Progenitor cell of endocrine pancreas (in vitro differentiated cells): ENCODE measurements around the gene WFDC5. TPM values are rescaled to one million over a fixed set of nuclear protein-coding genes. Genes with fewer than 3 reads are reported as not detected.
"Not testable (repeated sequence)": the region's sequence is repeated elsewhere in the genome, so short reads cannot be mapped to it uniquely, and the experiment has no call there.

ENCODE experiments used
- DNase-seq: peaks from one replicate; pipeline ENCODE4 v3.0.0; 2021; ENCODE audit warnings: low spot score; ENCODE audit not compliant: unreplicated experiment
- H3K27ac Mint-ChIP-seq: 2 replicates; pipeline ENCODE4 v1.8.0; 2021; ENCODE audit warnings: mild to moderate bottlenecking, moderate library complexity, mixed read lengths
- H3K27me3 Mint-ChIP-seq: 2 replicates; pipeline ENCODE4 v1.8.0; 2021; ENCODE audit warnings: mixed read lengths
- H3K36me3 Mint-ChIP-seq: 2 replicates; pipeline ENCODE4 v1.8.0; 2022; ENCODE audit warnings: mixed read lengths; ENCODE audit not compliant: insufficient read depth
- H3K4me1 Mint-ChIP-seq: 2 replicates; pipeline ENCODE4 v1.8.0; 2021; ENCODE audit warnings: low read depth, mixed read lengths
- H3K4me3 Mint-ChIP-seq: 2 replicates; pipeline ENCODE4 v1.8.0; 2021; ENCODE audit warnings: low read depth, mild to moderate bottlenecking, moderate library complexity, mixed read lengths
- H3K9me3 Mint-ChIP-seq: 2 replicates; pipeline ENCODE4 v1.8.0; 2021; ENCODE audit warnings: low read depth, mixed read lengths
- CTCF ChIP-seq: fragments of 200-600 bp; sonication (generic); IDR thresholded peaks from one replicate; pipeline ENCODE4 v1.5.0; 2021; ENCODE audit warnings: antibody characterized with exemption, mild to moderate bottlenecking; ENCODE audit not compliant: unreplicated experiment
- total RNA-seq: library from RNA; stranded (reverse); gene quantifications from 2 replicates; pipeline ENCODE4 v1.2.1, GENCODE V29; 2021

The WFDC5 gene
- total RNA-seq, 1 donor from 2014 or later = not detected

GRCh38 chr20:45140836-45141235, 25.9 kb upstream of the WFDC5 start:
- H3K36me3 Mint-ChIP-seq = no peaks in the 10 kb centered on the region
- no peak for DNase-seq
- peaks cover 4% of the 10 kb centered on the region for H3K27me3 Mint-ChIP-seq
- H3K27ac Mint-ChIP-seq = no peak overlapping the region
- TF ChIP-seq CTCF = no peak
- H3K4me1 Mint-ChIP-seq = no peaks in the 10 kb centered on the region
- H3K4me3 Mint-ChIP-seq = no peak overlapping the region
- no peaks in the 10 kb centered on the region for H3K9me3 Mint-ChIP-seq

- DNase-seq, H3K27me3 Mint-ChIP-seq, H3K4me1 Mint-ChIP-seq, H3K36me3 Mint-ChIP-seq, H3K27ac Mint-ChIP-seq, H3K4me3 Mint-ChIP-seq, H3K9me3 Mint-ChIP-seq: not testable (repeated sequence)
These were observed 24.9 kb upstream of the WFDC5 start for GRCh38 chr20:45139733-45140375.

- Mint-ChIP-seq H3K4me1 (no peaks in the 10 kb centered on the region), H3K4me3 (no peak overlapping the region), H3K27ac (no peak overlapping the region), H3K36me3 (no peaks in the 10 kb centered on the region), H3K9me3 (no peaks in the 10 kb centered on the region), H3K27me3 (no peaks in the 10 kb centered on the region)
- TF ChIP-seq CTCF = peak; percentile 64
- peak; percentile 44 for DNase-seq
These were observed 23.8 kb upstream of the WFDC5 start for GRCh38 chr20:45138561-45139300.

GRCh38 chr20:45136911-45137310, 21.9 kb upstream of the WFDC5 start:
- no peak overlapping the region for H3K4me3 Mint-ChIP-seq
- H3K27ac Mint-ChIP-seq = no peak overlapping the region
- H3K9me3 Mint-ChIP-seq = no peaks in the 10 kb centered on the region
- no peak for TF ChIP-seq CTCF
- no peaks in the 10 kb centered on the region for H3K36me3 Mint-ChIP-seq
- H3K4me1 Mint-ChIP-seq = no peaks in the 10 kb centered on the region
- peaks cover 5% of the 10 kb centered on the region for H3K27me3 Mint-ChIP-seq
- no peak for DNase-seq

GRCh38 chr20:45128099-45128498, 13.1 kb upstream of the WFDC5 start:
- H3K27me3 Mint-ChIP-seq = peaks cover 21% of the 10 kb centered on the region

More at GRCh38 chr20:45128099-45128498, 13.1 kb upstream of the WFDC5 start:
- Mint-ChIP-seq H3K4me1 (peaks cover 2% of the 10 kb centered on the region), H3K36me3 (no peaks in the 10 kb centered on the region), H3K4me3 (no peak overlapping the region), H3K27ac (no peak overlapping the region), H3K9me3 (no peaks in the 10 kb centered on the region)
- no peak for TF ChIP-seq CTCF
- DNase-seq = no peak
